Heart right ventricle (tissue), 16 donors: ENCODE results near the gene ENGASE. TPM values are rescaled to one million over a fixed set of nuclear protein-coding genes. Genes with fewer than 3 reads are reported as not detected.

ENCODE experiments used
- ATAC-seq, 8 donors: fragments of 200-7000 bp; cut with Tn5 transposase; one replicate each; pipeline ENCODE4 v1.9.1; 2020; ENCODE audit warnings: mild to moderate bottlenecking in 8 of 8, moderate library complexity in 8 of 8, moderate number of reproducible peaks in 1 of 8
- DNase-seq, 2 donors: peaks; one replicate each; pipeline ENCODE4 v3.0.0-alpha.2; 2020
- H3K27ac ChIP-seq, 10 donors: fragments of 200-600 bp; sonication (generic) in 2 of 10; one replicate each; pipeline versions ENCODE4 v1.5.0 to v1.8.0; 2020 to 2022; ENCODE audit warnings: mild to moderate bottlenecking in 3 of 10
- H3K27me3 ChIP-seq, 7 donors: fragments of 200-600 bp; one replicate each; pipeline ENCODE4 v1.8.0; 2021 to 2022; ENCODE audit warnings: mild to moderate bottlenecking in 2 of 7
- H3K36me3 ChIP-seq, 9 donors: fragments of 200-600 bp; sonication (generic) in 1 of 9; one replicate each; pipeline versions ENCODE4 v1.5.0 to v1.8.0; 2020 to 2022; ENCODE audit warnings: mild to moderate bottlenecking in 2 of 9
- H3K4me1 ChIP-seq, 9 donors: fragments of 200-600 bp; sonication (generic) in 1 of 9; one replicate each; pipeline versions ENCODE4 v1.5.0 to v1.8.0; 2020 to 2022; ENCODE audit warnings: mild to moderate bottlenecking in 4 of 9
- H3K4me3 ChIP-seq, 10 donors: fragments of 200-600 bp; sonication (generic) in 2 of 10; one replicate each; pipeline versions ENCODE4 v1.5.0 to v1.8.0; 2020 to 2022; ENCODE audit warnings: mild to moderate bottlenecking in 7 of 10, moderate library complexity in 2 of 10
- H3K9me3 ChIP-seq, 11 donors: fragments of 200-600 bp in 10 of 11; sonication (generic) in 2 of 11; one replicate each; pipeline versions ENCODE4 v1.5.0 to v1.8.0; 2013 to 2022; ENCODE audit warnings: mild to moderate bottlenecking in 2 of 11, control low read depth in 1 of 11, moderate library complexity in 1 of 11
- CTCF ChIP-seq, 9 donors: fragments of 200-600 bp; sonication (generic) in 2 of 9; IDR thresholded peaks; one replicate each; pipeline versions ENCODE4 v1.5.0 to v1.8.0; 2021 to 2022; ENCODE audit warnings: antibody characterized with exemption in 9 of 9, mild to moderate bottlenecking in 5 of 9, moderate library complexity in 1 of 9
- WGBS, 2 donors: extraction: QIAGEN DNeasy Blood & Tissue Kit; methylation state at CpG; one replicate each; pipeline ENCODE4 v1.1.7; 2013; ENCODE audit warnings: inconsistent platforms in 1 of 2; 5-methylcytosine and 5-hydroxymethylcytosine counted together
- intact Hi-C, 10 donors: fragments of 100-400 bp; cut with DNase I; formaldehyde crosslinking; loops; one replicate each; pipeline versions ENCODE4 v1.11.1 to v1.14.2; 2022
- polyA plus RNA-seq, 2 donors: library from polyadenylated mRNA; stranded (reverse); fragments of 200-250 nt; gene quantifications; one replicate each; pipeline ENCODE4 v1.2.3, GENCODE V29; 2013
- total RNA-seq, 10 donors: library from RNA; stranded (reverse); fragmentation: NEBNext Ultra II Directional in 3 of 10; extraction: Animal tissue kit (Norgen Biotek cat#: 25700) in 3 of 10; gene quantifications; one replicate each; pipeline versions ENCODE4 v1.2.1 to v1.2.4, GENCODE V29; 2021 to 2023
- donor health status: Arrhythmogenic right ventricular cardiomyopathy.
- donor health status: ischemic (EF 13 %, LVEDD 7.1; RV severe dilation, severe dysfunction).
- donor health status: healthy with polysubstance abuse.
- donor health status: DM: no; HTN: yes; CAD: no.
- donor health status: DM: no; HTN: no; CAD: no.
- donor health status: ischemic (EF 25% LVEDD 6.9; RV normal size, moderate dysfunction).
- donor health status: ischemic (EF 25% LVEDD 5.7; RV mildly dilated, moderate dysfunction).
- donor health status: healthy.
- donor health status: DM: yes; HTN: yes; CAD: no.
- donor health status: Ischemic cardiomyopathy.
- donor health status: ischemic (EF 35%, LVEDD 5.7; RV mildly dilated, moderate dysfunction).
- donor health status: nonischemic (EF 11% LVEDD 7.7; RV severe dilation, severe dysfunction).
- donor health status: DM: yes; HTN: yes; CAD: no.
- donor health status: PGD.
- donor health status: ischemic (EF 29% LVEDD 5.4; RV normal size, mild dysfunction).
- donor health status: nonischemic (EF 23%, LVEDD 6.1; RV moderate dilation, normal function).

The ENGASE gene
- total and polyA plus RNA-seq, 12 donors = 9.7 to 54.1 (median 26.6) TPM

GRCh38 chr17:79033046-79033616 is 41.5 kb upstream of the ENGASE start:
- Histone ChIP-seq H3K27ac (peak overlapping the region in 6 of 10 donors; percentile 20 to 73 (median 68)), H3K27me3 (peaks cover 0 to 23% (median 0%) of the 10 kb centered on the region in 7 donors), H3K4me1 (peaks cover 8 to 55% (median 40%) of the 10 kb centered on the region in 9 donors), H3K4me3 (no peak overlapping the region), H3K36me3 (no peaks in the 10 kb centered on the region), H3K9me3 (no peaks in the 10 kb centered on the region)
- DNase-seq = no peak
- intact Hi-C loops = loop anchor here in 1 of 10 donors (10.0 kb wide), 1 partner anchor 52 kb away; no protein-coding TSS in a partner anchor
- TF ChIP-seq CTCF (IDR thresholded peaks at IDR 0.05) = no peak
- 86 to 89% methylated on average over 9 of the region's 9 CpGs for WGBS, 2 donors
- no peak for ATAC-seq

- intact Hi-C loops = loop anchor here in 1 of 10 donors (10.0 kb wide), 1 partner anchor 51 kb away; no protein-coding TSS in a partner anchor
- peak overlapping the region in 2 of 10 donors; percentile 2 to 11 for H3K4me3 ChIP-seq
- no peak for TF ChIP-seq CTCF (IDR thresholded peaks at IDR 0.05)
- ATAC-seq (peak; percentile 34 to 81 (median 62)), DNase-seq (peak; percentile 62 to 68)
- H3K36me3 ChIP-seq = no peaks in the 10 kb centered on the region
- H3K27ac ChIP-seq = peak overlapping the region in 9 of 10 donors; percentile 20 to 73 (median 59)
- H3K9me3 ChIP-seq = no peaks in the 10 kb centered on the region
- H3K4me1 ChIP-seq = peaks cover 5 to 57% (median 35%) of the 10 kb centered on the region in 9 donors
- peaks cover 0 to 15% (median 0%) of the 10 kb centered on the region in 7 donors for H3K27me3 ChIP-seq
- WGBS, 2 donors = 51 to 58% methylated on average over 28 of the region's 28 CpGs
Measured at GRCh38 chr17:79033741-79034501, 40.7 kb upstream of the ENGASE start.

GRCh38 chr17:79034931-79035485 is 39.6 kb upstream of the ENGASE start:
- intact Hi-C loops = loop anchor here in 1 of 10 donors (10.0 kb wide), 1 partner anchor 50 kb away; no protein-coding TSS in a partner anchor
- peaks cover 0 to 5% (median 0%) of the 10 kb centered on the region in 7 donors for H3K27me3 ChIP-seq
- H3K9me3 ChIP-seq = no peaks in the 10 kb centered on the region
- no peak overlapping the region for H3K4me3 ChIP-seq
- peak overlapping the region in 4 of 10 donors; percentile 59 to 73 (median 70) for H3K27ac ChIP-seq
- WGBS, 2 donors = 90 to 92% methylated on average over 8 of the region's 8 CpGs
- DNase-seq (no peak), ATAC-seq (no peak)
- H3K4me1 ChIP-seq = peaks cover 5 to 64% (median 35%) of the 10 kb centered on the region in 9 donors
- H3K36me3 ChIP-seq = peaks cover 0 to 4% (median 0%) of the 10 kb centered on the region in 9 donors
- TF ChIP-seq CTCF (IDR thresholded peaks at IDR 0.05) = no peak

- no peaks in the 10 kb centered on the region for H3K9me3 ChIP-seq
- 94% methylated on average over 6 of the region's 6 CpGs for WGBS, 2 donors
- DNase-seq (no peak), ATAC-seq (no peak)
- no peak overlapping the region for H3K4me3 ChIP-seq
- no peak for TF ChIP-seq CTCF (IDR thresholded peaks at IDR 0.05)
- peaks cover 0 to 5% (median 0%) of the 10 kb centered on the region in 7 donors for H3K27me3 ChIP-seq
- peak overlapping the region in 1 of 10 donors; percentile 70 for H3K27ac ChIP-seq
- H3K36me3 ChIP-seq = peaks cover 0 to 4% (median 0%) of the 10 kb centered on the region in 9 donors
- intact Hi-C loops = loop anchor here in 1 of 10 donors (10.0 kb wide), 1 partner anchor 49 kb away; no protein-coding TSS in a partner anchor
- H3K4me1 ChIP-seq = peaks cover 5 to 66% (median 35%) of the 10 kb centered on the region in 9 donors
Measured at GRCh38 chr17:79035686-79036085, 38.9 kb upstream of the ENGASE start.
